ENCODE data around the gene DPYSL3.

DPYSL3 gene

GRCh38 chr5:147434049-147434448 is 75.8 kb downstream of the DPYSL3 start:
- DNase-seq, result no peak

GRCh38 chr5:147432323-147432722 is 77.5 kb downstream of the DPYSL3 start:
- DNase-seq, result no peak

- DNase-seq, result no peak
These were observed 78.3 kb downstream of the DPYSL3 start for GRCh38 chr5:147431586-147431985.

GRCh38 chr5:147430628-147431027 is 79.2 kb downstream of the DPYSL3 start:
- DNase-seq, result no peak

GRCh38 chr5:147427521-147428401 is 82.1 kb downstream of the DPYSL3 start:
- DNase-seq, result no peak

GRCh38 chr5:147426640-147427327 is 83.1 kb downstream of the DPYSL3 start:
- DNase-seq, result no peak

GRCh38 chr5:147418613-147419012 is 91.3 kb downstream of the DPYSL3 start:
- no peak for DNase-seq

- no peak for DNase-seq
These were observed 92.6 kb downstream of the DPYSL3 start for GRCh38 chr5:147417135-147417813.

GRCh38 chr5:147415651-147416050 is 94.2 kb downstream of the DPYSL3 start:
- DNase-seq, result no peak

- no peak for DNase-seq
These were observed 96.6 kb downstream of the DPYSL3 start for GRCh38 chr5:147413266-147413665.

- no peak for DNase-seq
These were observed 97.3 kb downstream of the DPYSL3 start for GRCh38 chr5:147412561-147412960.

- no peak for DNase-seq
These were observed 98.2 kb downstream of the DPYSL3 start for GRCh38 chr5:147411359-147412319.

- no peak for DNase-seq
These were observed 99.1 kb downstream of the DPYSL3 start for GRCh38 chr5:147410496-147411358.

- no peak for DNase-seq
These were observed 100.9 kb downstream of the DPYSL3 start for GRCh38 chr5:147408980-147409379.

- no peak for DNase-seq
These were observed 102.7 kb downstream of the DPYSL3 start for GRCh38 chr5:147407094-147407681.

GRCh38 chr5:147406636-147407035 is 103.2 kb downstream of the DPYSL3 start:
- DNase-seq, result no peak

- DNase-seq, result no peak
These were observed 105.2 kb downstream of the DPYSL3 start for GRCh38 chr5:147404706-147405105.

GRCh38 chr5:147403651-147404640 is 105.9 kb downstream of the DPYSL3 start:
- DNase-seq, result no peak

- DNase-seq, result no peak
These were observed 109.0 kb downstream of the DPYSL3 start for GRCh38 chr5:147400881-147401280.
